HG03460 (cell line): Measurements from ENCODE around the gene TNIK.

ENCODE experiments used
- ATAC-seq: cut with Tn5 transposase; IDR thresholded peaks from one replicate; pipeline ENCODE4 v1.9.1; 2021; ENCODE audit not compliant: unreplicated experiment

TNIK gene

GRCh38 chr3:171058873-171059603, 401.2 kb downstream of the TNIK start:
- no peak for ATAC-seq

- no peak for ATAC-seq
These were observed 402.1 kb downstream of the TNIK start for GRCh38 chr3:171058058-171058457.

- ATAC-seq = no peak
These were observed 403.1 kb downstream of the TNIK start for GRCh38 chr3:171057072-171057471.

- ATAC-seq = no peak
These were observed 403.7 kb downstream of the TNIK start for GRCh38 chr3:171056528-171056927.

- ATAC-seq = no peak
These were observed 404.6 kb downstream of the TNIK start for GRCh38 chr3:171055336-171056178.

GRCh38 chr3:171054921-171055320, 405.3 kb downstream of the TNIK start:
- no peak for ATAC-seq

GRCh38 chr3:171054231-171054630, 406.0 kb downstream of the TNIK start:
- ATAC-seq = no peak

GRCh38 chr3:171049861-171050444, 410.3 kb downstream of the TNIK start:
- ATAC-seq = peak; percentile 96

- ATAC-seq = no peak
These were observed 413.4 kb downstream of the TNIK start for GRCh38 chr3:171046760-171047159.

GRCh38 chr3:171044835-171045793, 415.1 kb downstream of the TNIK start:
- ATAC-seq = no peak

GRCh38 chr3:171044384-171044783, 415.8 kb downstream of the TNIK start:
- ATAC-seq = no peak

GRCh38 chr3:171039674-171040073, 420.5 kb downstream of the TNIK start:
- ATAC-seq = no peak

GRCh38 chr3:171038342-171038741, 421.9 kb downstream of the TNIK start:
- no peak for ATAC-seq

GRCh38 chr3:171028779-171029232, 431.4 kb downstream of the TNIK start:
- peak; percentile 6 for ATAC-seq

- ATAC-seq = peak; percentile 74
These were observed 432.0 kb downstream of the TNIK start for GRCh38 chr3:171028025-171028778.

- no peak for ATAC-seq
These were observed 433.5 kb downstream of the TNIK start, which contains the start of gene SLC2A2 for GRCh38 chr3:171026597-171027293. Gene SLC2A2 (minus strand): TSS chr3:171026720. CDS start chr3:171026670, 50 bp downstream.

GRCh38 chr3:171023566-171023965, 436.6 kb downstream of the TNIK start:
- ATAC-seq = no peak

- ATAC-seq = no peak
These were observed 438.8 kb downstream of the TNIK start for GRCh38 chr3:171021377-171021776.
